T-helper 17 cell (primary cell): ENCODE results near the gene PLA2G2F. TPM values are rescaled to one million over a fixed set of nuclear protein-coding genes. Genes with fewer than 3 reads are reported as not detected.

Experiments
- ATAC-seq: fragments of 150-1000 bp; cut with Tn5 transposase; 2 replicates; pipeline ENCODE4 v1.10.0; 2021; ENCODE audit warnings: mild to moderate bottlenecking, moderate library complexity
- DNase-seq, 3 donors: peaks; one replicate each; pipeline versions ENCODE4 v3.0.0 to v3.0.0-alpha.2; 2020 to 2021
- H3K9me3 ChIP-seq: one replicate; pipeline ENCODE4 v1.7.0; 2013; ENCODE audit warnings: low read length, mild to moderate bottlenecking; ENCODE audit not compliant: control insufficient read depth, poor library complexity, severe bottlenecking
- H3K27ac Mint-ChIP-seq: one replicate; pipeline ENCODE4 v1.8.0; 2022; ENCODE audit warnings: mild to moderate bottlenecking, moderate library complexity, mixed read lengths
- H3K27me3 Mint-ChIP-seq: one replicate; pipeline ENCODE4 v1.8.0; 2022; ENCODE audit warnings: mixed read lengths
- H3K36me3 Mint-ChIP-seq: one replicate; pipeline ENCODE4 v1.8.0; 2022; ENCODE audit warnings: low read depth, mixed read lengths
- H3K4me1 Mint-ChIP-seq: one replicate; pipeline ENCODE4 v1.8.0; 2022; ENCODE audit warnings: mild to moderate bottlenecking, mixed read lengths
- H3K4me3 Mint-ChIP-seq: one replicate; pipeline ENCODE4 v1.8.0; 2022; ENCODE audit warnings: mild to moderate bottlenecking, moderate library complexity, mixed read lengths
- total RNA-seq, 4 donors: library from RNA in 2 of 4; stranded (reverse) in 2 of 4; gene quantifications; one replicate each; pipeline ENCODE4 v1.2.3 and lab custom pipeline; 2022 to 2026

PLA2G2F gene
- total RNA-seq, 2 donors from 2014 or later, result not detected

GRCh38 chr1:20107351-20107750, 31.8 kb upstream of the PLA2G2F start:
- Mint-ChIP-seq H3K27ac (no peak overlapping the region), H3K27me3 (peaks cover 31% of the 10 kb centered on the region), H3K36me3 (no peaks in the 10 kb centered on the region), H3K4me3 (no peak overlapping the region), H3K4me1 (peaks cover 5% of the 10 kb centered on the region)
- DNase-seq (no peak), ATAC-seq (no peak)
- H3K9me3 ChIP-seq, result no peaks in the 10 kb centered on the region

GRCh38 chr1:20107796-20108195, 31.3 kb upstream of the PLA2G2F start:
- no peaks in the 10 kb centered on the region for H3K9me3 ChIP-seq
- ATAC-seq (no peak), DNase-seq (no peak)
- no peaks in the 10 kb centered on the region for H3K36me3 Mint-ChIP-seq
- no peak overlapping the region for H3K27ac Mint-ChIP-seq
- H3K4me3 Mint-ChIP-seq, result no peak overlapping the region
- peaks cover 5% of the 10 kb centered on the region for H3K4me1 Mint-ChIP-seq
- peaks cover 35% of the 10 kb centered on the region for H3K27me3 Mint-ChIP-seq

- Mint-ChIP-seq H3K27ac (no peak overlapping the region), H3K4me1 (peaks cover 5% of the 10 kb centered on the region), H3K27me3 (peaks cover 42% of the 10 kb centered on the region), H3K4me3 (no peak overlapping the region), H3K36me3 (no peaks in the 10 kb centered on the region)
- ATAC-seq (no peak), DNase-seq (no peak)
- no peaks in the 10 kb centered on the region for H3K9me3 ChIP-seq
Measured at GRCh38 chr1:20108366-20109123, 30.6 kb upstream of the PLA2G2F start.

- no peak overlapping the region for H3K4me3 Mint-ChIP-seq
- DNase-seq (no peak), ATAC-seq (no peak)
- H3K27ac Mint-ChIP-seq, result no peak overlapping the region
- peaks cover 6% of the 10 kb centered on the region for H3K4me1 Mint-ChIP-seq
- no peaks in the 10 kb centered on the region for H3K36me3 Mint-ChIP-seq
- peaks cover 50% of the 10 kb centered on the region for H3K27me3 Mint-ChIP-seq
- H3K9me3 ChIP-seq, result no peaks in the 10 kb centered on the region
Measured at GRCh38 chr1:20109223-20109856, 29.8 kb upstream of the PLA2G2F start.

GRCh38 chr1:20110679-20111078, 28.4 kb upstream of the PLA2G2F start:
- no peak overlapping the region for H3K27ac Mint-ChIP-seq
- H3K4me3 Mint-ChIP-seq, result no peak overlapping the region
- peaks cover 56% of the 10 kb centered on the region for H3K27me3 Mint-ChIP-seq
- no peaks in the 10 kb centered on the region for H3K36me3 Mint-ChIP-seq
- peaks cover 8% of the 10 kb centered on the region for H3K4me1 Mint-ChIP-seq
- no peaks in the 10 kb centered on the region for H3K9me3 ChIP-seq
- DNase-seq, result no peak
- ATAC-seq, result no peak

GRCh38 chr1:20111452-20111851, 27.7 kb upstream of the PLA2G2F start:
- Mint-ChIP-seq H3K27ac (no peak overlapping the region), H3K36me3 (no peaks in the 10 kb centered on the region), H3K4me3 (no peak overlapping the region), H3K4me1 (peaks cover 8% of the 10 kb centered on the region), H3K27me3 (peaks cover 63% of the 10 kb centered on the region)
- DNase-seq (no peak), ATAC-seq (no peak)
- H3K9me3 ChIP-seq, result no peaks in the 10 kb centered on the region

GRCh38 chr1:20112279-20113000, 26.7 kb upstream of the PLA2G2F start:
- no peak for DNase-seq
- H3K36me3 Mint-ChIP-seq, result no peaks in the 10 kb centered on the region
- ATAC-seq, result no peak
- no peak overlapping the region for H3K4me3 Mint-ChIP-seq
- peaks cover 68% of the 10 kb centered on the region for H3K27me3 Mint-ChIP-seq
- no peak overlapping the region for H3K27ac Mint-ChIP-seq
- H3K4me1 Mint-ChIP-seq, result peaks cover 8% of the 10 kb centered on the region
- no peaks in the 10 kb centered on the region for H3K9me3 ChIP-seq

- H3K9me3 ChIP-seq, result no peaks in the 10 kb centered on the region
- no peak for ATAC-seq
- H3K4me3 Mint-ChIP-seq, result no peak overlapping the region
- no peak for DNase-seq
- H3K27ac Mint-ChIP-seq, result no peak overlapping the region
- peaks cover 5% of the 10 kb centered on the region for H3K4me1 Mint-ChIP-seq
- peaks cover 73% of the 10 kb centered on the region for H3K27me3 Mint-ChIP-seq
- no peaks in the 10 kb centered on the region for H3K36me3 Mint-ChIP-seq
Measured at GRCh38 chr1:20114021-20114648, 25.0 kb upstream of the PLA2G2F start.

- Mint-ChIP-seq H3K27me3 (peaks cover 75% of the 10 kb centered on the region), H3K27ac (no peak overlapping the region), H3K36me3 (no peaks in the 10 kb centered on the region), H3K4me1 (peaks cover 5% of the 10 kb centered on the region), H3K4me3 (no peak overlapping the region)
- ATAC-seq, result no peak
- DNase-seq, result no peak
- H3K9me3 ChIP-seq, result no peaks in the 10 kb centered on the region
Measured at GRCh38 chr1:20115479-20115878, 23.6 kb upstream of the PLA2G2F start.

- Mint-ChIP-seq H3K27me3 (peaks cover 74% of the 10 kb centered on the region), H3K27ac (no peak overlapping the region), H3K4me3 (no peak overlapping the region)
Measured at GRCh38 chr1:20115916-20116315, 23.2 kb upstream of the PLA2G2F start.

GRCh38 chr1:20117236-20117635, 21.9 kb upstream of the PLA2G2F start:
- H3K4me1 Mint-ChIP-seq, result peaks cover 5% of the 10 kb centered on the region
- no peak for ATAC-seq

More at GRCh38 chr1:20115916-20116315, 23.2 kb upstream of the PLA2G2F start:
- no peaks in the 10 kb centered on the region for H3K9me3 ChIP-seq
- Mint-ChIP-seq H3K36me3 (no peaks in the 10 kb centered on the region), H3K4me1 (peaks cover 5% of the 10 kb centered on the region)
- DNase-seq (no peak), ATAC-seq (no peak)

GRCh38 chr1:20119347-20119746, 19.8 kb upstream of the PLA2G2F start, which contains the start of gene PLA2G2D:
Gene PLA2G2D (minus strand): TSS chr1:20119536. CDS start chr1:20119498, 38 bp downstream.
- H3K9me3 ChIP-seq, result no peaks in the 10 kb centered on the region
- Mint-ChIP-seq H3K4me3 (no peak within 1 kb of the TSS), H3K36me3 (no peaks in the 10 kb centered on the region), H3K4me1 (peaks cover 4% of the 10 kb centered on the region), H3K27me3 (peaks cover 64% of the 10 kb centered on the region), H3K27ac (peak within 1 kb of the TSS; percentile 24)
- no peak for ATAC-seq
- DNase-seq, result no peak

More at GRCh38 chr1:20117236-20117635, 21.9 kb upstream of the PLA2G2F start:
- H3K36me3 Mint-ChIP-seq, result no peaks in the 10 kb centered on the region
- H3K9me3 ChIP-seq, result no peaks in the 10 kb centered on the region
- H3K4me3 Mint-ChIP-seq, result no peak overlapping the region
- no peak overlapping the region for H3K27ac Mint-ChIP-seq
- H3K27me3 Mint-ChIP-seq, result peaks cover 79% of the 10 kb centered on the region
- DNase-seq, result no peak

GRCh38 chr1:20120796-20121195, 18.3 kb upstream of the PLA2G2F start:
- DNase-seq (no peak), ATAC-seq (no peak)
- peaks cover 68% of the 10 kb centered on the region for H3K27me3 Mint-ChIP-seq
- H3K4me1 Mint-ChIP-seq, result peaks cover 2% of the 10 kb centered on the region
- no peaks in the 10 kb centered on the region for H3K36me3 Mint-ChIP-seq
- H3K4me3 Mint-ChIP-seq, result no peak overlapping the region
- H3K27ac Mint-ChIP-seq, result no peak overlapping the region
- H3K9me3 ChIP-seq, result no peaks in the 10 kb centered on the region
